MM.1S (cell line): Measurements from ENCODE around the gene MCCC2.
"Not testable (repeated sequence)": the region's sequence is repeated elsewhere in the genome, so short reads cannot be mapped to it uniquely, and the experiment has no call there.

Experiments
- DNase-seq: peaks from one replicate; pipeline ENCODE4 v3.0.0-alpha.2; 2015
- H2AFZ ChIP-seq: fragments of 300-600 bp; sonication (generic); 2 replicates; pipeline ENCODE4 v1.6.0; 2016; ENCODE audit warnings: antibody characterized with exemption, low read length
- H3F3A ChIP-seq: fragments of 300-600 bp; sonication (generic); 2 replicates; pipeline ENCODE4 v1.6.1; 2016; ENCODE audit warnings: mild to moderate bottlenecking, antibody characterized with exemption, low read length, moderate library complexity, mixed read lengths; ENCODE audit not compliant: insufficient read depth
- H3K27ac ChIP-seq: fragments of 300-600 bp; sonication (generic); 2 replicates; pipeline ENCODE4 v1.5.1; 2016; ENCODE audit warnings: mild to moderate bottlenecking, low read length
- H3K27me3 ChIP-seq: fragments of 300-600 bp; sonication (generic); replicated peaks from 2 replicates; pipeline ENCODE4 v1.6.0; 2016; ENCODE audit warnings: low read length; ENCODE audit not compliant: insufficient read depth
- H3K36me3 ChIP-seq: fragments of 300-600 bp; sonication (generic); replicated peaks from 2 replicates; pipeline ENCODE4 v1.6.1; 2016; ENCODE audit warnings: mild to moderate bottlenecking, low read length, mixed read lengths; ENCODE audit not compliant: insufficient read depth
- H3K4me1 ChIP-seq: fragments of 300-600 bp; sonication (generic); 2 replicates; pipeline ENCODE4 v1.6.1; 2016; ENCODE audit warnings: low read length, mixed read lengths
- H3K4me2 ChIP-seq: fragments of 300-600 bp; sonication (generic); 2 replicates; pipeline ENCODE4 v1.6.0; 2016; ENCODE audit warnings: low read depth, low read length
- H3K4me3 ChIP-seq: fragments of 300-600 bp; sonication (generic); 2 replicates; pipeline ENCODE4 v1.5.1; 2016; ENCODE audit warnings: low read length, mixed read lengths
- H3K79me2 ChIP-seq: fragments of 300-600 bp; sonication (generic); 2 replicates; pipeline ENCODE4 v1.6.1; 2016; ENCODE audit warnings: mixed run types, low read length, mixed read lengths
- H3K9ac ChIP-seq: fragments of 300-600 bp; sonication (generic); 2 replicates; pipeline ENCODE4 v1.6.1; 2016; ENCODE audit warnings: low read length, mixed read lengths
- H3K9me2 ChIP-seq: fragments of 300-600 bp; sonication (generic); replicated peaks from 2 replicates; pipeline ENCODE4 v1.6.1; 2016; ENCODE audit warnings: mild to moderate bottlenecking, low read length, mixed read lengths; ENCODE audit not compliant: insufficient read depth
- H3K9me3 ChIP-seq: fragments of 300-600 bp; sonication (generic); replicated peaks from 2 replicates; pipeline ENCODE4 v1.6.1; 2016; ENCODE audit warnings: mild to moderate bottlenecking, low read length, mixed read lengths; ENCODE audit not compliant: insufficient read depth
- H4K20me1 ChIP-seq: fragments of 300-600 bp; sonication (generic); 2 replicates; pipeline ENCODE4 v1.6.1; 2016; ENCODE audit warnings: mild to moderate bottlenecking, low read length, moderate library complexity, mixed read lengths; ENCODE audit not compliant: insufficient read depth
- EZH2 ChIP-seq: fragments of 300-600 bp; sonication (generic); optimal IDR thresholded peaks from 2 replicates; pipeline ENCODE3; 2017; ENCODE audit warnings: low read depth, mild to moderate bottlenecking, antibody characterized with exemption, low read length, mixed read lengths
- EZH2phosphoT487 ChIP-seq: fragments of 300-600 bp; sonication (generic); IDR thresholded peaks from 2 replicates; pipeline ENCODE4 v1.6.1; 2018; ENCODE audit warnings: antibody characterized with exemption, low read length
- TF ChIP-seq, protein P1 (sequence below): fragments of 300-600 bp; sonication (generic); IDR thresholded peaks from 2 replicates; pipeline ENCODE4 v1.5.1; 2016; ENCODE audit warnings: antibody characterized with exemption, low read length, mixed read lengths

The MCCC2 gene

DNA sequence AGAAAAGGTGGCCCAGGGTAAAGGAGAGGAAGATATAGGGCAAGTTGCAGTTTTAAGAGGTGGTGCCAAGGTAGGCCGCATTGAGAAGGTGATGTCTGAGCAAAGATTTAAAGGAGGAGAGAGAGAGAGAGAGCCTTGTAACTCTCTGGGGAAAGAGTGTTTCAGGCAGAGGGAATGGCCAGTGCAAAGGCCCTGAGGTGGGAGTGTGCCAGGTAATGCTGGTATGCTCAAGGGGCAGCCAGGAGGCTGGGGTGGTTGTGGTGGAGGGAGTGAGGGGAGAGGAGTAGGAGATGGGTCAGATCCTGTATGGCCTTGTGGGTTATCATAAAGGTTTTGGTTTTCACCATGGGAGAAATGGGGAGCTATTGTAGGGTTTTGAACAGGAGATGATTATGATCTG lies 9.9 kb downstream of the MCCC2 start:
- Histone ChIP-seq H3K79me2 (peaks cover 19% of the 10 kb centered on the region), H2AFZ (no peak overlapping the region), H3F3A (0 out of 2 replicates have a peak, but pooled peaks cover 4% of the 10 kb centered on the region), H3K36me3 (peaks cover 2% of the 10 kb centered on the region; the same call in 1 of the 2 replicates), H3K9me2 (no peaks in the 10 kb centered on the region), H3K9ac (no peak overlapping the region), H4K20me1 (no peaks in the 10 kb centered on the region), H3K27me3 (no peaks in the 10 kb centered on the region), H3K9me3 (no peaks in the 10 kb centered on the region), H3K4me1 (no peaks in the 10 kb centered on the region), H3K27ac (no peak overlapping the region), H3K4me3 (no peak overlapping the region), H3K4me2 (no peak overlapping the region)
- TF ChIP-seq, protein P1, sequence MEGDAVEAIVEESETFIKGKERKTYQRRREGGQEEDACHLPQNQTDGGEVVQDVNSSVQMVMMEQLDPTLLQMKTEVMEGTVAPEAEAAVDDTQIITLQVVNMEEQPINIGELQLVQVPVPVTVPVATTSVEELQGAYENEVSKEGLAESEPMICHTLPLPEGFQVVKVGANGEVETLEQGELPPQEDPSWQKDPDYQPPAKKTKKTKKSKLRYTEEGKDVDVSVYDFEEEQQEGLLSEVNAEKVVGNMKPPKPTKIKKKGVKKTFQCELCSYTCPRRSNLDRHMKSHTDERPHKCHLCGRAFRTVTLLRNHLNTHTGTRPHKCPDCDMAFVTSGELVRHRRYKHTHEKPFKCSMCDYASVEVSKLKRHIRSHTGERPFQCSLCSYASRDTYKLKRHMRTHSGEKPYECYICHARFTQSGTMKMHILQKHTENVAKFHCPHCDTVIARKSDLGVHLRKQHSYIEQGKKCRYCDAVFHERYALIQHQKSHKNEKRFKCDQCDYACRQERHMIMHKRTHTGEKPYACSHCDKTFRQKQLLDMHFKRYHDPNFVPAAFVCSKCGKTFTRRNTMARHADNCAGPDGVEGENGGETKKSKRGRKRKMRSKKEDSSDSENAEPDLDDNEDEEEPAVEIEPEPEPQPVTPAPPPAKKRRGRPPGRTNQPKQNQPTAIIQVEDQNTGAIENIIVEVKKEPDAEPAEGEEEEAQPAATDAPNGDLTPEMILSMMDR: no peak
- no peak for TF ChIP-seq EZH2
- TF ChIP-seq EZH2phosphoT487: no peak
- DNase-seq: no peak

DNA sequence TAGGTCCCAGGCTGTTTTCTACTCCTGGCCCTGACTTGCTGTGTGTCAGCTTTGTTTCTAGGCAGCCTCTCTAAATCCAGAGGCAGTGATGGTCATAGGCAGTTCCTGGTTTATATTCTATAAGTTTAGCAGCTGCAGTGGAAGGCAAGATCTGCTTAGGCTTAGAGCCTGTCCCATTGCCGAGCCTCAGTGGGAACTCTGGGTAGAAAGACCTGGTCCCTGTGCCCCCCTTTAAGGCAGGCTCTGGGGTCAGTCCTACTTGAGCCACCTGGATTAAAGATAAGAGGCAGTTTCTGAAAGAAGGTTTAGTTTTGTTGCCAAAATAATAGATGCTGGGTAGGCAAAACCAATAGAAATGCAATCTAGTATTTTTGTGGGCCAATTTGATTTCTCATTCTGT lies 13.6 kb downstream of the MCCC2 start:
- TF ChIP-seq, protein P1: no peak
- TF ChIP-seq EZH2phosphoT487 (no peak), EZH2 (no peak)
- Histone ChIP-seq H3K4me1 (no peaks in the 10 kb centered on the region), H3K79me2 (no peaks in the 10 kb centered on the region), H3K9me2 (no peaks in the 10 kb centered on the region), H3K9me3 (no peaks in the 10 kb centered on the region), H3K27me3 (no peaks in the 10 kb centered on the region), H3K27ac (no peak overlapping the region), H4K20me1 (no peaks in the 10 kb centered on the region), H3K36me3 (peaks cover 16% of the 10 kb centered on the region; the same call in 1 of the 2 replicates), H3K9ac (no peak overlapping the region), H2AFZ (no peak overlapping the region), H3K4me2 (no peak overlapping the region), H3F3A (0 out of 2 replicates have a peak, but pooled peaks cover 4% of the 10 kb centered on the region), H3K4me3 (no peak overlapping the region)
- no peak for DNase-seq

- TF ChIP-seq, protein P1: peak; percentile 65
- TF ChIP-seq EZH2phosphoT487 (no peak), EZH2 (no peak)
- H3K4me1 ChIP-seq: no peaks in the 10 kb centered on the region
- peak; percentile 55 for DNase-seq
- no peaks in the 10 kb centered on the region for H4K20me1 ChIP-seq
- no peak overlapping the region for H3K27ac ChIP-seq
- no peak overlapping the region for H3K4me2 ChIP-seq
- H3K4me3 ChIP-seq: no peak overlapping the region
- no peaks in the 10 kb centered on the region for H3K27me3 ChIP-seq
- H2AFZ ChIP-seq: no peak overlapping the region
- no peaks in the 10 kb centered on the region for H3K79me2 ChIP-seq
- no peaks in the 10 kb centered on the region for H3K9me2 ChIP-seq
- no peaks in the 10 kb centered on the region for H3K9me3 ChIP-seq
- H3K9ac ChIP-seq: no peak overlapping the region
- 0 out of 2 replicates have a peak, but pooled peaks cover 4% of the 10 kb centered on the region for H3F3A ChIP-seq
- peaks cover 16% of the 10 kb centered on the region; the same call in 1 of the 2 replicates for H3K36me3 ChIP-seq
These were observed 14.3 kb downstream of the MCCC2 start for GRCh38 chr5:71601222-71602026.

DNA sequence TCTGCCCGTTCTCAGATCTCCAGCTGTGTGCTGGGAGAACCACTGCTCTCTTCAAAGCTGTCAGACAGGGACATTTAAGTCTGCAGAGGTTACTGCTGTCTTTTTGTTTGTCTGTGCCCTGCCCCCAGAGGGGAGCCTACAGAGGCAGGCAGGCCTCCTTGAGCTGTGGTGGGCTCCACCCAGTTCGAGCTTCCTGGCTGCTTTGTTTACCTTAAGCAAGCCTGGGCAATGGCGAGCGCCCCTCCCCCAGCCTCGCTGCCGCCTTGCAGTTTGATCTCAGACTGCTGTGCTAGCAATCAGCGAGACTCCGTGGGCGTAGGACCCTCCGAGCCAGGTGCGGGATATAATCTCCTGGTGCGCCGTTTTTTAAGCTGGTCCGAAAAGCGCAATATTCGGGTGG lies 22.8 kb downstream of the MCCC2 start:
- not testable (repeated sequence) for DNase-seq, H3K36me3 ChIP-seq, H3K27ac ChIP-seq, H3K9me2 ChIP-seq, H2AFZ ChIP-seq, H3K9ac ChIP-seq, H3F3A ChIP-seq, H3K4me2 ChIP-seq, H3K4me1 ChIP-seq, H3K9me3 ChIP-seq, H4K20me1 ChIP-seq, H3K79me2 ChIP-seq, H3K27me3 ChIP-seq, H3K4me3 ChIP-seq
